ENCODE results near the gene GPR183. TPM values are rescaled to one million over a fixed set of nuclear protein-coding genes. Genes with fewer than 3 reads are reported as not detected.
A peak's percentile ranks its signal among the peaks of the same experiment; 100 is the strongest.

Gene GPR183
- total and polyA plus RNA-seq, 4 donors, result 1.7 to 25.3 (median 13.9) TPM

DNA sequence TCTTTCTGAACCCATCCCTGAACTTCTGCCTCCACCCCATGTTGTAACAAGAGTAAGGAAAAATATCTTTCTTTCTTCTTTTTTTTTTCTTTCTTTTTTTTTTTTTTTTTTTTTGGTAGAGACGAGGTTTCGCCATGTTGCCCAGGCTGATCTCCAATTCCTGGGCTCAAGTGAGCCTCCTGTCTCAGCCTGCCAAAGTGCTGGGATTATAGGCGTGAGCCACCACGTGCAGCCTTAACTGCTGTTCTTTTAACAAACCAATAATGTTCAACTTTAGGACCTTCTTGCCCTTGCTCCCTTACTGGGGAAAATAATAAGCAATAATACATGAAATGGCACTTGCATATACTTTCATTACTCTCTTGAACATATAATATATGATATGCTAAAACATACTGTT lies 19.6 kb downstream of the GPR183 start:
- Histone ChIP-seq H3K4me1 (ENCODE audit: control insufficient read depth in 1 of 2, insufficient read depth in 2 of 2, low read length in 2 of 2) (peaks cover 0 to 2% of the 10 kb centered on the region in 2 donors), H3K27ac (ENCODE audit: low read depth in 1 of 2, low read length in 2 of 2) (peak overlapping the region in 1 of 2 donors; percentile 38), H3K4me3 (ENCODE audit: low read length in 2 of 2) (no peak overlapping the region), H3K36me3 (ENCODE audit: control insufficient read depth in 1 of 2, insufficient read depth in 2 of 2, low read length in 1 of 2) (no peaks in the 10 kb centered on the region), H3K9me3 (ENCODE audit: control insufficient read depth, low read length) (no peaks in the 10 kb centered on the region), H3K27me3 (ENCODE audit: control insufficient read depth in 1 of 2, insufficient read depth in 2 of 2, low read length in 1 of 2) (no peaks in the 10 kb centered on the region)
- intact Hi-C loops (cut with DNase I), result no loop called here
- DNase-seq, result no peak
- no peak for ATAC-seq (ENCODE audit: low FRiP score)
- 2 to 21% methylated on average over 4 of the region's 4 CpGs for WGBS, 2 donors

DNA sequence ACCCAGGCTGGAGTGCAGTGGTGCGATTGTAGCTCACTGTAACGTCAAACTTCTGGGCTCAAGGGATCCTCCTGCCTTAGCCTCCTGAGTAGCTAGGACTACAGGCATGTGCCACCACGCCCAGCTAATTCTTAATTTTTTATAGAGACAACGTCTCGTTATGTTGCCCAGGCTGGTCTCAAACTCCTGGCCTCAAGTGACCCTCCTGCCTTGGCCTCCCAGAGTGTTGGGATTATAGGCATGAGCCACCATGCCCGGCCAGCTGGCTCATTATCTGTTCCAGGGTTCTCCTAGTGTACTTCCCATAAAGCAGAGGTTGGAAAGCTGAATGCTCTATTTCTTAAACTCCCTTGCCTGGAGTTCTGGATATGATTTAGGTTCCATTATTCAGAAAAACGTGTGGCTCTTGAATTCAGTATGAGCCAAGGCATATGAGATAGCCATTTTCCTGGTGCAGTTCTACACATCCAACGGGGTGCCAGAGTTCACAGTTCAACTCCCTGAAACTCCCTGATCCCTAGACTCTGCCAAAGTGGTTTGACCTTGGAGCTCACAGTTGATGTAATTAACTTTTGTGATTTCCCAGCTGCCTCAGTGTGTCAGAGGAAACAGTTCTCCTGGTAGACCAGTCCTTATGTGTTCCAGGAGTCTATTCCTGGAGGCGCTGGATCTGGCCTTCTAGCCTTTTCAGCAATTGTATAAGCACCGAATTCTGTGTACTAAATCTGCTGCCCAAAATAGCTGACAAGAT lies 21.6 kb downstream of the GPR183 start:
- Histone ChIP-seq H3K27me3 (ENCODE audit: control insufficient read depth in 1 of 2, insufficient read depth in 2 of 2, low read length in 1 of 2) (no peaks in the 10 kb centered on the region), H3K27ac (ENCODE audit: low read depth in 1 of 2, low read length in 2 of 2) (no peak overlapping the region), H3K4me1 (ENCODE audit: control insufficient read depth in 1 of 2, insufficient read depth in 2 of 2, low read length in 2 of 2) (peaks cover 0 to 2% of the 10 kb centered on the region in 2 donors), H3K9me3 (ENCODE audit: control insufficient read depth, low read length) (no peaks in the 10 kb centered on the region), H3K4me3 (ENCODE audit: low read length in 2 of 2) (no peak overlapping the region), H3K36me3 (ENCODE audit: control insufficient read depth in 1 of 2, insufficient read depth in 2 of 2, low read length in 1 of 2) (no peaks in the 10 kb centered on the region)
- DNase-seq (no peak), ATAC-seq (ENCODE audit: low FRiP score) (no peak)
- 70 to 73% methylated on average over 10 of the region's 10 CpGs for WGBS, 2 donors
- intact Hi-C loops (cut with DNase I), result no loop called here

DNA sequence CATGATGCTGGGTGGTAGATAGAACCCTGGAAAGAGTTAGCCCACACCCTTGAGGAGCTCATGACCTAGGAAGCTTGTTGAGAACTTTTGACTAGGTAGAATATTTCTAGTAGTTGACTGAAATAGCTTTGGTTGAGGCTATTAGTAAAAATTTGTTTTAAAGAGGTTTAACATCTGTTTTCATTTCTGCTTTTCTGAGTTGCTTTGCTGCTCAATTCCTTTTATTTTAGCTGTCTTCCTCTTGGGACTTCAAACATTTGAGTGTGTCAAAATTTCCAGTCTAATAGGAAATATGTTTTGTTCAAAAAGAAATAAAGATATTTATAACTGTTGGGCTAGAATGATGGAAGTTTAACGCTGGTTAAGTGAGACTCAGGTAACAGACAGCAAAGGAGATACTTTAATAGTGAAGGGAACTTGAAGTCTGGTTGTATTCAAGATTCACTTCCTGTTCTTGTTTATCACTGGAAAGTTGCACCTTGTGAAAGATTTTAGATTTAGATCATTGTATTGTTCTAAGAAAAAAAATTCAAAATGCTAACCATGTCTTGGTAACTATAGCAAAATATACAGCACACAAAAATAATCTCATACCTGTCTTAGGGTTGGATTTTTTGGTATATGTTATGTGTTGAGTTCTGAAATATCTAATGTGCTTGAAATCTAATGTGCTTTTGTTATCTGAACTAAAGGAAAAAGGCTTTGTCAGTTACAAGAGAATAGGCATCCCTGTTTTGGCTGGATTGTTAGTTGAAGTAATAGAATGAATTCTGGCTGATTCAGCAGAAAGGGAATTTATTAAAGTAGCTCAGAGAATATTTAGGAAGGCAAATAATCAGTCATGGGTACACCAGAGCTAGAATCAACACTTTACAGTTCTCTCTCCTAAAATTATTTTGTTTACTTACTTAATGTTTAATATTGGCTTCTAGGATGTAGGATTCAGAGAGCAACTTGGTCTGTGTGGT lies 24.7 kb downstream of the GPR183 start:
- DNase-seq (no peak), ATAC-seq (ENCODE audit: low FRiP score) (peak; percentile 17)
- Histone ChIP-seq H3K36me3 (ENCODE audit: control insufficient read depth in 1 of 2, insufficient read depth in 2 of 2, low read length in 1 of 2) (no peaks in the 10 kb centered on the region), H3K4me3 (ENCODE audit: low read length in 2 of 2) (no peak overlapping the region), H3K9me3 (ENCODE audit: control insufficient read depth, low read length) (no peaks in the 10 kb centered on the region), H3K27me3 (ENCODE audit: control insufficient read depth in 1 of 2, insufficient read depth in 2 of 2, low read length in 1 of 2) (no peaks in the 10 kb centered on the region), H3K4me1 (ENCODE audit: control insufficient read depth in 1 of 2, insufficient read depth in 2 of 2, low read length in 2 of 2) (peaks cover 0 to 2% of the 10 kb centered on the region in 2 donors), H3K27ac (ENCODE audit: low read depth in 1 of 2, low read length in 2 of 2) (peak overlapping the region in 1 of 2 donors; percentile 40)
- intact Hi-C loops (cut with DNase I), result loop anchor here in 1 of 2 donors (5.0 kb wide), 1 partner anchor 40 kb away; no protein-coding TSS in a partner anchor
- 5 to 6% methylated on average over 1 of the region's 1 CpG for WGBS, 2 donors

- ATAC-seq (ENCODE audit: low FRiP score) (peak; percentile 83), DNase-seq (peak; percentile 82 to 88)
- Histone ChIP-seq H3K36me3 (ENCODE audit: control insufficient read depth in 1 of 2, insufficient read depth in 2 of 2, low read length in 1 of 2) (no peaks in the 10 kb centered on the region), H3K4me1 (ENCODE audit: control insufficient read depth in 1 of 2, insufficient read depth in 2 of 2, low read length in 2 of 2) (no peaks in the 10 kb centered on the region), H3K4me3 (ENCODE audit: low read length in 2 of 2) (no peak overlapping the region), H3K9me3 (ENCODE audit: control insufficient read depth, low read length) (no peaks in the 10 kb centered on the region), H3K27ac (ENCODE audit: low read depth in 1 of 2, low read length in 2 of 2) (peak overlapping the region in 1 of 2 donors; percentile 40), H3K27me3 (ENCODE audit: control insufficient read depth in 1 of 2, insufficient read depth in 2 of 2, low read length in 1 of 2) (no peaks in the 10 kb centered on the region)
- WGBS, 2 donors, result 84 to 86% methylated on average over 5 of the region's 5 CpGs
- intact Hi-C loops (cut with DNase I), result loop anchor here in 1 of 2 donors (5.0 kb wide), 1 partner anchor 40 kb away; no protein-coding TSS in a partner anchor
These were observed 25.4 kb downstream of the GPR183 start for GRCh38 chr13:99281811-99282263.

GRCh38 chr13:99280166-99280565 lies 27.0 kb downstream of the GPR183 start:
- WGBS, 2 donors, result 93 to 96% methylated on average over 3 of the region's 3 CpGs

GRCh38 chr13:99279637-99280036 lies 27.6 kb downstream of the GPR183 start:
- DNase-seq, result no peak
- intact Hi-C loops (cut with DNase I), result loop anchor here in 1 of 2 donors (5.0 to 10.0 kb wide), 2 partner anchors 43 to 85 kb away; no protein-coding TSS in a partner anchor
- no peaks in the 10 kb centered on the region for H3K4me1 ChIP-seq (ENCODE audit: control insufficient read depth in 1 of 2, insufficient read depth in 2 of 2, low read length in 2 of 2)
- no peak overlapping the region for H3K4me3 ChIP-seq (ENCODE audit: low read length in 2 of 2)
- H3K9me3 ChIP-seq (ENCODE audit: control insufficient read depth, low read length), result no peaks in the 10 kb centered on the region
- H3K27me3 ChIP-seq (ENCODE audit: control insufficient read depth in 1 of 2, insufficient read depth in 2 of 2, low read length in 1 of 2), result no peaks in the 10 kb centered on the region
- 93 to 94% methylated on average over 2 of the region's 2 CpGs for WGBS, 2 donors
- no peak overlapping the region for H3K27ac ChIP-seq (ENCODE audit: low read depth in 1 of 2, low read length in 2 of 2)
- no peaks in the 10 kb centered on the region for H3K36me3 ChIP-seq (ENCODE audit: control insufficient read depth in 1 of 2, insufficient read depth in 2 of 2, low read length in 1 of 2)
- no peak for ATAC-seq (ENCODE audit: low FRiP score)

More at GRCh38 chr13:99280166-99280565, 27.0 kb downstream of the GPR183 start:
- DNase-seq, result no peak
- no peak for ATAC-seq (ENCODE audit: low FRiP score)
- Histone ChIP-seq H3K27me3 (ENCODE audit: control insufficient read depth in 1 of 2, insufficient read depth in 2 of 2, low read length in 1 of 2) (no peaks in the 10 kb centered on the region), H3K27ac (ENCODE audit: low read depth in 1 of 2, low read length in 2 of 2) (no peak overlapping the region), H3K36me3 (ENCODE audit: control insufficient read depth in 1 of 2, insufficient read depth in 2 of 2, low read length in 1 of 2) (no peaks in the 10 kb centered on the region), H3K4me1 (ENCODE audit: control insufficient read depth in 1 of 2, insufficient read depth in 2 of 2, low read length in 2 of 2) (no peaks in the 10 kb centered on the region), H3K9me3 (ENCODE audit: control insufficient read depth, low read length) (no peaks in the 10 kb centered on the region), H3K4me3 (ENCODE audit: low read length in 2 of 2) (no peak overlapping the region)
- intact Hi-C loops (cut with DNase I), result loop anchor here in 1 of 2 donors (5.0 kb wide), 1 partner anchor 42 kb away; no protein-coding TSS in a partner anchor

- Histone ChIP-seq H3K4me1 (ENCODE audit: control insufficient read depth in 1 of 2, insufficient read depth in 2 of 2, low read length in 2 of 2) (no peaks in the 10 kb centered on the region), H3K27me3 (ENCODE audit: control insufficient read depth in 1 of 2, insufficient read depth in 2 of 2, low read length in 1 of 2) (no peaks in the 10 kb centered on the region), H3K27ac (ENCODE audit: low read depth in 1 of 2, low read length in 2 of 2) (no peak overlapping the region), H3K36me3 (ENCODE audit: control insufficient read depth in 1 of 2, insufficient read depth in 2 of 2, low read length in 1 of 2) (no peaks in the 10 kb centered on the region), H3K4me3 (ENCODE audit: low read length in 2 of 2) (no peak overlapping the region), H3K9me3 (ENCODE audit: control insufficient read depth, low read length) (no peaks in the 10 kb centered on the region)
- 90 to 92% methylated on average over 3 of the region's 3 CpGs for WGBS, 2 donors
- intact Hi-C loops (cut with DNase I), result loop anchor here in 1 of 2 donors (10.0 kb wide), 1 partner anchor 86 kb away; no protein-coding TSS in a partner anchor
- ATAC-seq (ENCODE audit: low FRiP score) (no peak), DNase-seq (no peak)
These were observed 28.4 kb downstream of the GPR183 start for GRCh38 chr13:99278843-99279242.

DNA sequence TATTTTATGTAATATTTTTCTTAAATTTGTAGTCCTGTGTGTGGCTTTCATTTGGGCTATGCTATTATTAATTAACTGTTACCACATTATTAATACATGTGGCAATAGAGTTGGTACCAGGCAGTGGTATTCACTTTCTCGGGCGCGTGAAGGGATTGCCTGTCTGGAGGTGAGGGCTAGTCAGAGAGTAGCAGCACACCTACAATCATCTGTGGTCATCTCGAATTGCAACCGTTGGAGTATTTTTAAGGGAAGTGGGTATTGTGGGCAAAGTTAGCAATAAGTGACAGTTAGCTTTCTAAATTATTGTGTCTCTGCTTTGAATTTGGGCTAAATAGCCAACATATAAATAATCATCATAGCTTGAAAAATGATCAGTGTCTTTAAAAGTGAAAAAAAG lies 29.0 kb downstream of the GPR183 start:
- Histone ChIP-seq H3K27ac (ENCODE audit: low read depth in 1 of 2, low read length in 2 of 2) (no peak overlapping the region), H3K4me3 (ENCODE audit: low read length in 2 of 2) (no peak overlapping the region), H3K36me3 (ENCODE audit: control insufficient read depth in 1 of 2, insufficient read depth in 2 of 2, low read length in 1 of 2) (no peaks in the 10 kb centered on the region), H3K9me3 (ENCODE audit: control insufficient read depth, low read length) (no peaks in the 10 kb centered on the region), H3K27me3 (ENCODE audit: control insufficient read depth in 1 of 2, insufficient read depth in 2 of 2, low read length in 1 of 2) (no peaks in the 10 kb centered on the region), H3K4me1 (ENCODE audit: control insufficient read depth in 1 of 2, insufficient read depth in 2 of 2, low read length in 2 of 2) (no peaks in the 10 kb centered on the region)
- 96 to 99% methylated on average over 5 of the region's 5 CpGs for WGBS, 2 donors
- intact Hi-C loops (cut with DNase I), result loop anchor here in 1 of 2 donors (10.0 kb wide), 1 partner anchor 87 kb away; no protein-coding TSS in a partner anchor
- DNase-seq (no peak), ATAC-seq (ENCODE audit: low FRiP score) (no peak)

Data from aorta (tissue), 5 donors.